Small intestine (tissue), 7 donors: ENCODE results near the gene ANKS1B. TPM values are rescaled to one million over a fixed set of nuclear protein-coding genes. Genes with fewer than 3 reads are reported as not detected.

Experiments
- DNase-seq, 2 donors: peaks; one replicate each; pipeline versions ENCODE4 v3.0.0 to v3.0.0-alpha.2; 2013
- FAIRE-seq: peaks from 2 replicates; lab custom pipeline; 2012; peaks lifted over from hg19 to GRCh38; lab: Jason Lieb, UNC
- H3K27ac ChIP-seq, 3 donors: one replicate each; pipeline ENCODE4 v1.5.1; 2013; ENCODE audit warnings: low read length in 2 of 3, mild to moderate bottlenecking in 2 of 3, control low read depth in 1 of 3, inconsistent platforms in 1 of 3, low read depth in 1 of 3, moderate library complexity in 1 of 3
- H3K27me3 ChIP-seq, 3 donors: one replicate each; pipeline ENCODE4 v1.6.1; 2013; ENCODE audit warnings: low read length in 3 of 3, inconsistent platforms in 1 of 3; ENCODE audit not compliant: control insufficient read depth in 3 of 3, insufficient read depth in 3 of 3
- H3K36me3 ChIP-seq, 3 donors: one replicate each; pipeline ENCODE4 v1.6.1; 2013; ENCODE audit warnings: low read length in 3 of 3, inconsistent platforms in 1 of 3, low read depth in 1 of 3, mild to moderate bottlenecking in 1 of 3, moderate library complexity in 1 of 3; ENCODE audit not compliant: control insufficient read depth in 3 of 3, insufficient read depth in 2 of 3
- H3K4me1 ChIP-seq, 3 donors: one replicate each; pipeline ENCODE4 v1.6.1; 2013; ENCODE audit warnings: low read length in 2 of 3, inconsistent platforms in 1 of 3, low read depth in 1 of 3, mild to moderate bottlenecking in 1 of 3, moderate library complexity in 1 of 3; ENCODE audit not compliant: control insufficient read depth in 3 of 3, insufficient read depth in 2 of 3
- H3K4me3 ChIP-seq, 3 donors: one replicate each; pipeline ENCODE4 v1.5.1; 2013; ENCODE audit warnings: low read length in 3 of 3, control low read depth in 1 of 3, inconsistent platforms in 1 of 3, low read depth in 1 of 3, mild to moderate bottlenecking in 1 of 3, moderate library complexity in 1 of 3
- H3K9me3 ChIP-seq, 2 donors: one replicate each; pipeline ENCODE4 v1.6.1; 2013; ENCODE audit warnings: low read depth in 1 of 2, low read length in 1 of 2; ENCODE audit not compliant: control insufficient read depth in 2 of 2, insufficient read depth in 1 of 2
- WGBS, 3 donors: extraction: QIAGEN DNeasy Blood & Tissue Kit; methylation state at CpG; one replicate each; pipeline ENCODE4 v1.1.7; 2013; 5-methylcytosine and 5-hydroxymethylcytosine counted together
- polyA plus RNA-seq, 4 donors: library from polyadenylated mRNA; stranded (reverse) in 3 of 4; unstranded in 1 of 4; fragments of 200-250 nt in 3 of 4; fragments of 120-200 nt in 1 of 4; gene quantifications; one replicate each; pipeline versions ENCODE4 v1.2.1 to v1.2.3, GENCODE V29; 2013
- donor health status: healthy with polysubstance abuse.
- donor health status: control.
- donor health status: control.
- donor health status: Bipolar disorder and iron deficiency.
- donor health status: healthy.

Gene ANKS1B
- polyA plus RNA-seq, 4 donors: 0.44 to 0.72 TPM; not detected in 2

DNA sequence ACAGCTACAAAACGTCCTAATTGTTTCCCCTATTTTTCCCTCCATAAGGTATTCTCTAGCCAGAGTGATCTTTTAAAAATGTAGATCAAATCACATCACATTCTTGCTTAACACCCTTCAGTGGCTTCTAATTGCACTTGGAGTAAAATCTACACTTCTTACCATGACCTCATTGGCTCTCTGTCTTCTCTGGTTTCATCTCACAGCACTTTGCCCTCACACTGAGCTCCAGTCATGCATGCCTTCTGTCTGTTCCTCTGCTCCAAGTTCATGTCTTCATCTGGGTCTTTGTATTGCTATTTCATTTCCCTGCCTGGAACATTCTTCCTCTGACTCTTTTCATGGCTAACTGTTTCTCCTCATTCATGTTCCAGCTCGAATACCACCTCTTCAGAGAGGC, 557.6 kb downstream of the ANKS1B start:
- Histone ChIP-seq H3K4me1 (no peaks in the 10 kb centered on the region), H3K27ac (no peak overlapping the region), H3K27me3 (no peaks in the 10 kb centered on the region), H3K4me3 (no peak overlapping the region), H3K36me3 (no peaks in the 10 kb centered on the region), H3K9me3 (no peaks in the 10 kb centered on the region)
- WGBS, 3 donors: 31 to 64% (median 39%) methylated on average over 2 of the region's 2 CpGs
- no peak for FAIRE-seq
- DNase-seq: no peak

DNA sequence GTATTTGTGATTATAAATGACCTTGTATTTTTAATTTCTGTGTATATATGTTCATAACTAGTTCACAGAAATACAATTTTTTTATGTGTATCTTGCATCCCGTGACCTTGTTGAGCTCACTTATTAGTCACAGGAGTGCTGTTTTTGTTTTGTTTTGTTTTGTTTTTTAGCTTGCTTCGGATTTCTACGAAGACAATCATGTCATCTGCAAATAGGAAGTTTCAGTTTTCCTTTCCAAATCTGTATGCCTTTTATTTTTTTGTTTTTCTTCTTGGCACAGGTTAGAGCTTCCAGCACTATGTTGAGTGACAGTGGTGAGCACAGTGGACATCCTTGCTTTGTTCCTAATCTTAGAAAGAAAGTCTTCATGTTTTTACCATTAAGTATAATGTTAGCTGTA, 566.4 kb downstream of the ANKS1B start:
- Histone ChIP-seq H3K27ac (no peak overlapping the region), H3K27me3 (no peaks in the 10 kb centered on the region), H3K9me3 (no peaks in the 10 kb centered on the region), H3K4me3 (no peak overlapping the region), H3K36me3 (no peaks in the 10 kb centered on the region), H3K4me1 (no peaks in the 10 kb centered on the region)
- 46 to 64% (median 56%) methylated on average over 3 of the region's 3 CpGs for WGBS, 3 donors
- FAIRE-seq (no peak), DNase-seq (no peak)

DNA sequence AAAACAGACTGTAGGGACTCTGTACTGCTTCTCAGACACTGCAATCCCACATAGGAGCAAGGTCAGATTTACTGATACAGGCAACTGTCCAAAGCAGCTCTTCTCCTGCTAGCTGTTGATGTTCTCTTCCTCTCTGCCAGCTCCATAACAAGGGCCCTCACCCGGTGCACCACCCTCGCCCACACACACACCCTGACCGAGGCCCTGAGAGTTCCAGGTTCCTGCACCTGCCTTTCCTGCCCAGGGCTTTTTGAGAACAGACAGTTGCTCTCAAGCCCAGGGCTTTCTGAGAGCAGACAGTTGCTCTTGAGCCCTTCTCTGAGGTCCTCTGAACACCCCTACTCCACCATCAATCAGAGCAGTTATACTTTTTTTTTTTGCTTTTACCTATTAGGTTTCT, 571.0 kb downstream of the ANKS1B start:
- H3K9me3 ChIP-seq: peaks cover 0 to 4% of the 10 kb centered on the region in 2 donors
- no peaks in the 10 kb centered on the region for H3K27me3 ChIP-seq
- no peaks in the 10 kb centered on the region for H3K36me3 ChIP-seq
- no peak for FAIRE-seq
- 63 to 88% (median 69%) methylated on average over 3 of the region's 3 CpGs for WGBS, 3 donors
- H3K27ac ChIP-seq: no peak overlapping the region
- no peaks in the 10 kb centered on the region for H3K4me1 ChIP-seq
- no peak overlapping the region for H3K4me3 ChIP-seq
- DNase-seq: no peak

DNA sequence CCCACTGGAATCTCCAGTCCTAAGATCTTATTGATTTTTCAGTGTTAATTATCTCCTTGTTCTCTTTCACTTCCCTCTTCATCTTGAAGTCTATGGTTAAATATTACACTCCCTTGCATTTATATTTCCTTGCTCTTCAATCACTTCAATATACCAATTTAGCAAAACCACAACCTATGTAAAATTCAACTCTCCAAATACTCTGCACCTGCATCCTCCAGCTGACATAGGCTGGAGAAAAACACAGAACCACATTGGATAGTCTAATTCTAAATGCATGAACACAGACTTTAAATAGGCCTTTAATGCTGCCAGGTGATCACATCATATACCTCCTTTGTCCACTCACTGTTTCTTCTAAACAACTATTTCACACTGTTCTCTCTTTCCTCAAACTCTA, 591.0 kb downstream of the ANKS1B start:
- Histone ChIP-seq H3K36me3 (no peaks in the 10 kb centered on the region), H3K9me3 (no peaks in the 10 kb centered on the region), H3K4me1 (no peaks in the 10 kb centered on the region), H3K27me3 (no peaks in the 10 kb centered on the region), H3K4me3 (no peak overlapping the region), H3K27ac (no peak overlapping the region)
- FAIRE-seq (no peak), DNase-seq (peak in 1 of 2 donors; percentile 11)

DNA sequence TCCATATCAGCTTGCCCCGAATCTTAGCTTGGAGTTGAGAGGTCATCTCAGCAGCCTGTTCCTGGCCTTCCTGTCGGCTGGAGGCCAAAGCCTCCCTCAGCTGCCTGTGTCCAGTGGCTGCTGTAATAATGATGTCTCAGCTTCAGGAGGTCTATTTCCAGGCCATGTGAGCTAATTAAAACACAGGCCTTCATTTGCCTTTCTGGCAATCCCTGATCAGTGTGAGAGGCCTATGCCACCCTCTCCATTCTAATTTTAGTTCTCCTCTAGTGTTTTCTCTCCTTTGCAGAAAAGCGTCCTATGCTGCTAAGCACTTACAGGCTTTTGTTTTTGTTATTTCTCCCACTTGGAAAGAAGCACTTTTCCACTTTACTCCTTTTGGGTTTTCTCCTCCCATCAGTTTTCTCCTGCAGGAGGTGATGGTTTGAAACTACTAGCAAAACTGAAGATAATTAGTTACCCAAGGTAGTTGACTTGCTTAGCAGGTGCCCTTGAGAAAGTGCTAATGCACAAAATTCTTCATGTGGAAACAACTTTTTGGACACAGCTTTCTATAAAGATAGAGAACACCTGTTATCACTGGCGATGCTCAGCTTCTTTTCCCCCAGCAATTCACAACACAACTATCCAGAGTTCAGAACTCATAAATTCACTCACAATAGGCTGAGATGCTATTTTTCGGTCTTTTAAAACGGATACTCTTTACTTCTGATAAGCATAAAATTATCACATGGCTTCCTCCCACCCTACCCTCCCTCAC, 592.5 kb downstream of the ANKS1B start:
- Histone ChIP-seq H3K4me3 (no peak overlapping the region), H3K4me1 (no peaks in the 10 kb centered on the region), H3K27ac (no peak overlapping the region), H3K27me3 (no peaks in the 10 kb centered on the region), H3K36me3 (no peaks in the 10 kb centered on the region), H3K9me3 (no peaks in the 10 kb centered on the region)
- DNase-seq (no peak), FAIRE-seq (no peak)
- WGBS, 3 donors: 80 to 88% (median 88%) methylated on average over 6 of the region's 6 CpGs

DNA sequence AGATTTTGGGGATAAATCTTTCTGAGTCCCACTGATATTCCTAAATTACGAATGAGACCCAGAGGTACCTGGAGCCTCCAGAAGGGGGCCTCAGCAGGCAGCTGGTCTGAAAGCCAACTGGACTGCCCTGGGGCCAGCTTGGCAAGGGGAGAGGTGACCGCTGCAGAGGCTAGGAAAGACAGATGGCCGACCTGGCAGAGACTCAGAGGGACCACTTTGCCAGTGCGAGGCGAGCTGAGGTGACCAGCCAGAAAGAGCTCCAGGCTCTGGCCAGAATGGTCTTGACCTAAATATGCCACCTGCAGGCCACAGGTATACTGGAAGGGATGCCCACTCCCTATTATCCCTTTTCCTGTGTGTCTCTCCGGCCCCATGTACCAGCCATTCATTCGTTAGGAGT, 594.0 kb downstream of the ANKS1B start:
- 77 to 85% (median 81%) methylated on average over 7 of the region's 7 CpGs for WGBS, 3 donors
- Histone ChIP-seq H3K27ac (no peak overlapping the region), H3K27me3 (no peaks in the 10 kb centered on the region), H3K9me3 (no peaks in the 10 kb centered on the region), H3K36me3 (no peaks in the 10 kb centered on the region), H3K4me1 (no peaks in the 10 kb centered on the region), H3K4me3 (no peak overlapping the region)
- FAIRE-seq: no peak
- no peak for DNase-seq

DNA sequence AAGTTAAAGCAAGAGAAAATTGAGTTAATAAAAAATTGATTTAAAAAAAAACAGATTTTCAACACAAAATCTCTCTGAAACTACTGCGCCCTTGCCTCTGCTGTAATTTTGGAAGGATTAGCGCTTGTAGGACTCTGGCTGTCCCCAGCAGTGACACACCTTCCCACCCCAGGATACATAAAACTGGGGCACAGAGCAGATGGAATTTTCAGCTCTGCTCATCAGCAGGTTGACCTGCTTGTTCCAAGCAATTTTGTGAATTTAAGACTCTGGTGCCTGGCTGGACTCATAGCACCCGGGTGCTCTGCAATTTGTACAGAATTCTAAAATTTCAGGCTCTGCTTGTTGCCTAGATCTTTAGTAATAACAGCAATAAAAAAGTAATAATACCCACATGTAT, 595.0 kb downstream of the ANKS1B start:
- Histone ChIP-seq H3K27me3 (no peaks in the 10 kb centered on the region), H3K4me3 (no peak overlapping the region), H3K4me1 (no peaks in the 10 kb centered on the region), H3K36me3 (no peaks in the 10 kb centered on the region), H3K27ac (no peak overlapping the region), H3K9me3 (no peaks in the 10 kb centered on the region)
- DNase-seq (no peak), FAIRE-seq (no peak)
- 93 to 97% (median 95%) methylated on average over 3 of the region's 3 CpGs for WGBS, 3 donors

DNA sequence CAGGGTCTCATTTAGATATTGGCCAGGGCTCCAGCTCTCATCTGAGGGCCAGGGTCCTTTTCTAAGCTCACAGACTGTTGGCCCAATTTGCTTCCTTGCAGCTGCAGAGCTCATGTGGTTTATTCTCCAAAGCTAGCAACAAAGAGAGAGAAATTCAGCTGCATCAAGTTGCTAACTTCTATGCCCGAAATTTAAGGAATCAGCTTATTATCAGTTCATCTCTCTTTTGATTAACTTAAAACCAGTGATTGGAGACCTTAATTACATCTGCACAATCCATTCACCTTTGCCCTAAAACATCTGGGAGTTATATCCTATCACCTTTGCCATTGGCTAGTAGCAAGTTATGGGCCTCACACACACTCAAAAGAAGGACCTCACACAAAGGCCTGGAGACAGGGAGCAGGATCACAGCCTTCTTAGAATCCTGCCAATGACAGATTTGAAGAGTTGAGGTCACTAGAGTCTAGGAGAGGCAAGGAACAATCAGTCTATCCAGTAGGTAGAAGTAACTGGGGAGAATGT, 596.0 kb downstream of the ANKS1B start:
- FAIRE-seq: no peak
- Histone ChIP-seq H3K9me3 (no peaks in the 10 kb centered on the region), H3K4me1 (no peaks in the 10 kb centered on the region), H3K4me3 (no peak overlapping the region), H3K36me3 (no peaks in the 10 kb centered on the region), H3K27me3 (no peaks in the 10 kb centered on the region), H3K27ac (no peak overlapping the region)
- DNase-seq: no peak
- WGBS, 3 donors: 42 to 61% (median 46%) methylated on average over 1 of the region's 1 CpG

DNA sequence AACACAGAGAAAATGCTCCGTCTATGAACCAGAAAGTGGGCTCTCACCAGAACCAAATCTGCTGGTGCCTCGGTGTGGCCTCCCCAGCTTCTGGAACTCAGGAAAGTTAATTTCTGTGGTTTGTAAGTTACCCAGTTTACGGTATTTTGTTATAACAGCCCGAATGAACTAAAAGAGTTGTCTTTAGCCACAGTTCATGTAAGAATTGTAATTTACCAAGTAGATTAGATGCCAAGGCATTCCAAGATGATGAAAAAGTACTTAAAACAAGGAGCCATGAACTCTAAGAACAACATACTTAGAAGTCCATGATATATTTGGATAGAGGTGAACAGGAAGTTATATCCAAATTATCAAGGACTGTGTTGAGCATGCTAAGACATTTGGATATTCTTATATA, 597.1 kb downstream of the ANKS1B start:
- DNase-seq (no peak), FAIRE-seq (no peak)
- Histone ChIP-seq H3K27me3 (no peaks in the 10 kb centered on the region), H3K4me3 (no peak overlapping the region), H3K36me3 (no peaks in the 10 kb centered on the region), H3K9me3 (no peaks in the 10 kb centered on the region), H3K27ac (no peak overlapping the region), H3K4me1 (no peaks in the 10 kb centered on the region)
- WGBS, 3 donors: 70 to 81% (median 75%) methylated on average over 4 of the region's 4 CpGs
